Spleen (tissue), 7 donors: ENCODE measurements around the gene CHST12.

Experiments
- POLR2A ChIP-seq, 3 donors: fragments of 450-650 bp; IDR thresholded peaks; one replicate each; pipeline ENCODE4 v1.5.1; 2017; ENCODE audit warnings: antibody characterized with exemption in 3 of 3, mild to moderate bottlenecking in 1 of 3
- POLR2AphosphoS5 ChIP-seq, 3 donors: sonication (generic); formaldehyde crosslinking; IDR thresholded peaks; one replicate each; pipeline ENCODE4 v1.5.1; 2017; ENCODE audit warnings: antibody characterized with exemption in 3 of 3
- TF ChIP-seq, protein P1 (sequence below), 11 experiments: fragments of 200-600 bp in 7 of 11; fragments of 450-650 bp in 4 of 11; sonication (generic) in 4 of 11; IDR thresholded peaks in 8 of 11; conservative IDR thresholded peaks in 3 of 11; 1 replicate in 7 of 11; 2 replicates in 4 of 11; pipeline versions ENCODE4 v1.4.0 to v1.8.0; 2016 to 2021; ENCODE audit warnings: antibody characterized with exemption in 11 of 11, inconsistent platforms in 4 of 11, mild to moderate bottlenecking in 1 of 11
- donor health status: DM: no; HTN: no; CAD: no; lungs with moderate emphysema.
- donor health status: DM: no; HTN: no; CAD: no.
- donor health status: DM: no; HTN: no; CAD: no.

DNA sequence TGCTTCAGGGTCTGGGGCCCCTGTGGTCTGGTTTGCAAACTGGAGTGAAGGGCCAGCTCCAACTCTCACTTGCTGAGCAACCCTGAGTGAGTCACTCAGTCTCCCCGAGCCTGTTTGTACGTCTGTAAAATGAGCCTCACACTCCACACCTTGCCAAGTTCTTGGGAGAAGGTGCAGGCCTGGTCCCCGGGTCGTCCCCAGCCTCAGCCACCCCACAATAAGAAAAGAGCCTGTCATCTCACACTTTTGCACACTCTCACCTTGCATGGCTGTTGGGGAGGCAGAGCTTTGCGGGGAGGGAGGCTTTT lies 67.6 kb downstream of the CHST12 start:
- no peak for TF ChIP-seq POLR2A (IDR thresholded peaks at IDR 0.05)
- TF ChIP-seq, protein P1, sequence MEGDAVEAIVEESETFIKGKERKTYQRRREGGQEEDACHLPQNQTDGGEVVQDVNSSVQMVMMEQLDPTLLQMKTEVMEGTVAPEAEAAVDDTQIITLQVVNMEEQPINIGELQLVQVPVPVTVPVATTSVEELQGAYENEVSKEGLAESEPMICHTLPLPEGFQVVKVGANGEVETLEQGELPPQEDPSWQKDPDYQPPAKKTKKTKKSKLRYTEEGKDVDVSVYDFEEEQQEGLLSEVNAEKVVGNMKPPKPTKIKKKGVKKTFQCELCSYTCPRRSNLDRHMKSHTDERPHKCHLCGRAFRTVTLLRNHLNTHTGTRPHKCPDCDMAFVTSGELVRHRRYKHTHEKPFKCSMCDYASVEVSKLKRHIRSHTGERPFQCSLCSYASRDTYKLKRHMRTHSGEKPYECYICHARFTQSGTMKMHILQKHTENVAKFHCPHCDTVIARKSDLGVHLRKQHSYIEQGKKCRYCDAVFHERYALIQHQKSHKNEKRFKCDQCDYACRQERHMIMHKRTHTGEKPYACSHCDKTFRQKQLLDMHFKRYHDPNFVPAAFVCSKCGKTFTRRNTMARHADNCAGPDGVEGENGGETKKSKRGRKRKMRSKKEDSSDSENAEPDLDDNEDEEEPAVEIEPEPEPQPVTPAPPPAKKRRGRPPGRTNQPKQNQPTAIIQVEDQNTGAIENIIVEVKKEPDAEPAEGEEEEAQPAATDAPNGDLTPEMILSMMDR (IDR thresholded peaks at IDR 0.05 in 8 of 11, conservative IDR thresholded peaks at IDR 0.05 in 3 of 11), result no peak
- TF ChIP-seq POLR2AphosphoS5 (IDR thresholded peaks at IDR 0.05), result no peak
